GM10248 (cell line): ENCODE data around the gene RPL3.

ENCODE experiments used
- CTCF ChIA-PET: fragments of 300-600 bp; sonication (Branson Sonifier 250); formaldehyde crosslinking; extraction: SDS; loops from one replicate; lab custom pipeline; 2021; ENCODE audit warnings: antibody characterized with exemption; lab: Yijun Ruan, JAX
- POLR2A ChIA-PET: fragments of 350-650 bp; sonication (Branson Sonifier 250); formaldehyde crosslinking; extraction: SDS; loops from one replicate; lab custom pipeline; 2020; ENCODE audit warnings: antibody characterized with exemption; lab: Yijun Ruan, JAX
- DNase-seq: peaks from one replicate; pipeline ENCODE4 v3.0.0; 2012; ENCODE audit errors: extremely low spot score
- TF ChIP-seq, protein P1 (sequence below): IDR thresholded peaks from 2 replicates; pipeline ENCODE4 v1.5.1; 2012; ENCODE audit warnings: mild to moderate bottlenecking, low read depth; ENCODE audit errors: extremely low read depth, missing control alignments, control extremely low read depth

RPL3 gene

DNA sequence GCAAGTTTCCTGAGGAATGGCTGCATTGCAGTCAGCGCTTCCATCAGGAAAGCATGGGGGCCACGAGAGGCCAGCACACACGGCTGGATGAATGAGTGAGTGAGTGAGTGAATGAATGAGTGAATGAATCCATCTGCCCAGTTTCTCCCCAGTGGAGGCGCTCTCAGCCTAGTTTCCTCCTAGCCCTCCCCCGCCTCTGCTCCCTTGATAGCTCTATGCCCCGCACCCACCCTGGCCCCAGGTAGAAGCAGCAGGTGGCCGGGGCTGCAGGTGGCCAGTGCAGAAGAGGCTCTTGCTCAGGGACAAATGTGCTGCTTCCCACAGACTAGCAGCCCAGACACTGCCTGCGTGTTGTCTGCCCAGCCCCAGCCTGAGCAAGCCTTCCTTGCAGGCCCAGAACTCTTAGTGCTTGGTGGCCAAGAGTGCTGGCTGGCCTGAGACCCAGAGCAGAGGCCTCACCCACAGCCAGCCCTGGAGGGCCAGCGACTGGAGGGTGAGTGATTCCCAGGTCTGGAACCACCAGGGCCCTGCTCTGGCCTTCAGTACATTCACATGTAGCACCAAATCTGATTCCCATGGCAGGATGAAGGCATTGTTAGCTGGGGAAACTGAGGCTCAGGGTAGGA is 43.5 kb downstream of the RPL3 start:
- ChIA-PET POLR2A (no interaction called here), CTCF (no interaction called here)
- TF ChIP-seq, protein P1, sequence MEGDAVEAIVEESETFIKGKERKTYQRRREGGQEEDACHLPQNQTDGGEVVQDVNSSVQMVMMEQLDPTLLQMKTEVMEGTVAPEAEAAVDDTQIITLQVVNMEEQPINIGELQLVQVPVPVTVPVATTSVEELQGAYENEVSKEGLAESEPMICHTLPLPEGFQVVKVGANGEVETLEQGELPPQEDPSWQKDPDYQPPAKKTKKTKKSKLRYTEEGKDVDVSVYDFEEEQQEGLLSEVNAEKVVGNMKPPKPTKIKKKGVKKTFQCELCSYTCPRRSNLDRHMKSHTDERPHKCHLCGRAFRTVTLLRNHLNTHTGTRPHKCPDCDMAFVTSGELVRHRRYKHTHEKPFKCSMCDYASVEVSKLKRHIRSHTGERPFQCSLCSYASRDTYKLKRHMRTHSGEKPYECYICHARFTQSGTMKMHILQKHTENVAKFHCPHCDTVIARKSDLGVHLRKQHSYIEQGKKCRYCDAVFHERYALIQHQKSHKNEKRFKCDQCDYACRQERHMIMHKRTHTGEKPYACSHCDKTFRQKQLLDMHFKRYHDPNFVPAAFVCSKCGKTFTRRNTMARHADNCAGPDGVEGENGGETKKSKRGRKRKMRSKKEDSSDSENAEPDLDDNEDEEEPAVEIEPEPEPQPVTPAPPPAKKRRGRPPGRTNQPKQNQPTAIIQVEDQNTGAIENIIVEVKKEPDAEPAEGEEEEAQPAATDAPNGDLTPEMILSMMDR, result no peak
- DNase-seq, result no peak

DNA sequence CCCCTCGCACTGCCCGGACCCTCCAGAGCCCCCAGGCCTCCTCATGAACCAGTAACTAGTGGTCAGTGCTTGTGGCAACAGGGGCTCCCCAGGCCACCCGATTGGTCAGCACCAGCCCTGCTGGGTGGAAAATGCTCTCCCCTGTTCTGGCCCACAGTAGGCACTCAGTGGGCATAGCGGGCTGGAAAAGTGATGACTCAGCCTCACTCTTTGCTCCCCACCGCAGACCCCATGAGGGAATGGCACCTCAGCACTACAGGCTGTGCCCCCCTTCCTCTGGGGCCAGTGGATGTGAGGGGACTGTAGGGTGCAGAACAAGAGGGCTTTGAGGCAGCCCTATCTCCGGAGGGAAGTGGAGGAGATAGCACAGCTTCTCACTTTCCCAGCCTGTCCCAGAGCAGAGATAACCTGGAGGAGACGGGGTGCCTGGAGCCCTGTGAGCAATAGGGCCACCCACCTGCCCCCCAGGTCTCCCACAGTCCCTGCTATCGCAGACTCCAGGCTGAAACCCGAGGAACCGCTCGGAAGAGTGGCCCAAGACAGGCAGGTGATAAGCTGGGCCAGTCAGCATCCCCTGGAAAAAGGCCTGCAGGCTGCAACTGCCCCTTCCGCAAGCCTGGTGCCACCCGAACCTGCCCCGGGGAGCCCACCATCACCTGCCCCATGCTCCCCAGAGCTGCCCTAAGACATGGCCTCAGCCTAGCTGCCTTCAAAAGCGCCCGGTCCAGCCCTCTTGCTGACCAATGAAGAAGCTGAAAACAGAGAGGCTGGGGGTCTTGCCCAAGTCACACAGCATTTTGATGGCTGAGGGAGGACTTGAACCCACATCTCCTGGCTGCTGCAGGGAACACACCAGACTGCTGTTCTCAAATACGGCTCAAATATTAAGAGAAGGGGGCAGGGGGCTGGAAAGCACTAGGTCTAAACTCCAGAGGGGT is 45.2 kb downstream of the RPL3 start:
- no peak for DNase-seq
- TF ChIP-seq, protein P1, result no peak
- POLR2A ChIA-PET, result no interaction called here
- CTCF ChIA-PET, result no interaction called here

DNA sequence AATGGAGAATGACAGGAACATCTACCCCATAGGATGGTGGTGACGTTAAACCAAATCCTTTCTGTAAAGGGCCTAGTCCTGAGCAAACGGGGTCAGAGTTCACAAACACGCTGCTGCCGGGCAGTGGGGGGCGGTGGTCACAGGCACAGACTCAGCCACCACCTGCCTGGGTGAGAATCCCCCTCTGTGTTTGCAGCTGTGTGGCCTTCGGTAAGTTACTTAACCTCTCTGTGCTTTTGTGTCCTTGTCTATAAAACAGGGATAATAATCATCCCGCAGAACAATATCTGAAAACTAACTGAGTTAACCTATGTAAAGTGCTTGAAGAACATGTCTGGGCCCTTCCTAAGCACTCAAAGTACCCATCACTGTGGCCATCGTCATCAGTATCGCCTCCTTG is 48.6 kb downstream of the RPL3 start:
- ChIA-PET CTCF (no interaction called here), POLR2A (no interaction called here)
- DNase-seq, result no peak
- TF ChIP-seq, protein P1, result no peak

DNA sequence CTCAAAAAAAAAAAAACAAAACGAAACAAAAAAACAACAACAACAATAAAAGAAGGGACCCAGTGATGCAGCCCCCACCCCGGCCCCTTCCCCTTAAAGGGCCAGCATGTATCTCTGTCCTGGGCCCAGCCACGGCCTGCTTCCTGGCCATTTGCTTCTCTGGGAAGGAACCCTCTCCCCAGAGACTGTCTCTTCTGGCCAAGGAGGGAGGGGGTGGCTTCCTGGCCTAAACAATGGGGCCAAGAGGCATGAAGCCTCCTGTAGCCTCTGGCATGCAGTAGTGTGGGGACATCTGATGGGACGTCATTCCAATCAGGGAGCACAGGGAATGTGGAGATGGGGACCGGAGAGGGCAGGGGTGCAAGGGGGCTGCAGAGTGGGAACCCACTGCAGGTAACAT is 49.1 kb downstream of the RPL3 start:
- ChIA-PET POLR2A (no interaction called here), CTCF (no interaction called here)
- no peak for DNase-seq
- TF ChIP-seq, protein P1, result no peak

- CTCF ChIA-PET, result interaction anchor here (0.7 to 1.7 kb wide), 10 partner anchors 10 to 100 kb away, joined by 3 to 5 read pairs (median 3); partner anchors contain the start of gene PDGFB
- TF ChIP-seq, protein P1, result no peak
- POLR2A ChIA-PET, result interaction anchor here (0.6 to 1.6 kb wide), 2 partner anchors 49 to 266 kb away, joined by 4 to 6 read pairs; no protein-coding TSS in a partner anchor
- no peak for DNase-seq
Measured at GRCh38 chr22:39269095-39269790, 50.2 kb downstream of the RPL3 start.

DNA sequence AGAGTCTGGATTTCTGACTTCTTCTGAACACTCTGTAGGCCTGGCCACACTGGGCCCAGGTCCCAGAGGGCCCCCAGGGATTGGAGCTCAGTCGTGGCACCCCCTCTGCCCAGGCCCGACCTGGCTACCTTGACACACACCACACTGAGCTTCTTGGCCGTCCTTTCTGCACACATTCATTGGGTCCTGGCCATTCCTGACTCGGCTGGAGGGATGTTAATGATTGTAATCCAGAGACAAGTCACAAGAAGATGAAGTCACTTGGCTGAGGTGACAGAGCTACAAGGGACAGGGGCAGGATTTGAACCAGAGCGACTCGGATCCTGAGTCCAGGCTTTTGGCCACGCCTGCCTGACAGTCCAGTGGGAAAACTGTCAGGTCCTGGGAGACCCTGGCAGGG is 50.8 kb downstream of the RPL3 start:
- CTCF ChIA-PET, result interaction anchor here (0.8 to 1.7 kb wide), 11 partner anchors 11 to 100 kb away, joined by 3 to 5 read pairs (median 3); partner anchors contain the start of gene PDGFB
- no peak for DNase-seq
- POLR2A ChIA-PET, result interaction anchor here (0.6 to 1.6 kb wide), 2 partner anchors 50 to 265 kb away, joined by 4 to 6 read pairs; no protein-coding TSS in a partner anchor
- TF ChIP-seq, protein P1, result no peak
